Measurements from ENCODE around the gene AGPAT3.

AGPAT3 gene

GRCh38 chr21:43981871-43982210 is 116.8 kb downstream of the AGPAT3 start:
- DNase-seq: no peak

- DNase-seq: no peak
Observed at GRCh38 chr21:43982489-43983078, 117.6 kb downstream of the AGPAT3 start.

GRCh38 chr21:43983390-43983789 is 118.4 kb downstream of the AGPAT3 start:
- no peak for DNase-seq

GRCh38 chr21:43983860-43984420 is 118.9 kb downstream of the AGPAT3 start:
- DNase-seq: no peak

- no peak for DNase-seq
Observed at GRCh38 chr21:43984905-43985689, 120.1 kb downstream of the AGPAT3 start.

- no peak for DNase-seq
Observed at GRCh38 chr21:43985690-43986251, 120.7 kb downstream of the AGPAT3 start.

- no peak for DNase-seq
Observed at GRCh38 chr21:43986544-43987451, 121.8 kb downstream of the AGPAT3 start.

GRCh38 chr21:43987509-43987908 is 122.5 kb downstream of the AGPAT3 start:
- no peak for DNase-seq

- no peak for DNase-seq
Observed at GRCh38 chr21:43988016-43988415, 123.0 kb downstream of the AGPAT3 start.

- DNase-seq: no peak
Observed at GRCh38 chr21:43988506-43989230, 123.6 kb downstream of the AGPAT3 start.

GRCh38 chr21:43989401-43989800 is 124.4 kb downstream of the AGPAT3 start:
- no peak for DNase-seq

GRCh38 chr21:43991447-43991991 is 126.5 kb downstream of the AGPAT3 start:
- DNase-seq: no peak

GRCh38 chr21:43992121-43992520 is 127.1 kb downstream of the AGPAT3 start:
- no peak for DNase-seq

- DNase-seq: no peak
Observed at GRCh38 chr21:43993420-43993934, 128.5 kb downstream of the AGPAT3 start.

- DNase-seq: no peak
Observed at GRCh38 chr21:43994085-43994484, 129.1 kb downstream of the AGPAT3 start.

- no peak for DNase-seq
Observed at GRCh38 chr21:43994646-43995045, 129.6 kb downstream of the AGPAT3 start.

GRCh38 chr21:43995521-43996105 is 130.6 kb downstream of the AGPAT3 start:
- DNase-seq: no peak

- no peak for DNase-seq
Observed at GRCh38 chr21:43997766-43998742, 133.0 kb downstream of the AGPAT3 start.

- no peak for DNase-seq
Observed at GRCh38 chr21:44000360-44000759, 135.3 kb downstream of the AGPAT3 start.

- no peak for DNase-seq
Observed at GRCh38 chr21:44002511-44002910, 137.5 kb downstream of the AGPAT3 start.
